B cell (primary cell): ENCODE measurements around the gene TFRC. TPM values are rescaled to one million over a fixed set of nuclear protein-coding genes. Genes with fewer than 3 reads are reported as not detected.

ENCODE experiments used
- ATAC-seq: fragments of 200-7000 bp; cut with Tn5 transposase; one replicate; pipeline ENCODE4 v1.10.0; 2021; ENCODE audit warnings: low read depth, mild to moderate bottlenecking, moderate number of reproducible peaks, moderate library complexity
- CTCF ChIA-PET: fragments of 350-600 bp; sonication (Branson Sonifier 250); formaldehyde crosslinking; loops from one replicate; lab custom pipeline; 2021; ENCODE audit warnings: antibody characterized with exemption, inconsistent platforms; lab: Charles Lee
- POLR2A ChIA-PET: fragments of 350-600 bp; sonication (Branson Sonifier 250); formaldehyde crosslinking; loops from one replicate; lab custom pipeline; 2021; ENCODE audit warnings: antibody characterized with exemption; lab: Charles Lee
- DNase-seq: peaks from one replicate; pipeline ENCODE4 v3.0.0; 2013
- H2AFZ ChIP-seq: 2 replicates; pipeline ENCODE4 v1.6.1; 2012; ENCODE audit warnings: mild to moderate bottlenecking, low read depth, low read length; ENCODE audit not compliant: insufficient read depth, poor library complexity, severe bottlenecking
- H3K27ac ChIP-seq, 2 donors: 1 replicate in 1 of 2; 2 replicates in 1 of 2; pipeline ENCODE4 v1.5.1; 2012 to 2013; ENCODE audit warnings: low read length in 2 of 2, mild to moderate bottlenecking in 2 of 2, moderate library complexity in 1 of 2
- H3K27me3 ChIP-seq, 4 experiments: fragments of 200-600 bp in 1 of 4; sonication (generic) in 1 of 4; replicated peaks in 1 of 4; 1 replicate in 2 of 4; 2 replicates in 2 of 4; pipeline versions ENCODE4 v1.6.1 to v1.7.0; 2013 to 2016; ENCODE audit warnings: low read length in 3 of 4, mild to moderate bottlenecking in 2 of 4, mixed read lengths in 1 of 4, moderate library complexity in 1 of 4; ENCODE audit not compliant: insufficient read depth in 4 of 4, control insufficient read depth in 3 of 4; ENCODE audit errors: control extremely low read depth in 1 of 4
- H3K36me3 ChIP-seq, 2 experiments: replicated peaks in 1 of 2; 1 replicate in 1 of 2; 2 replicates in 1 of 2; pipeline versions ENCODE4 v1.6.1 to v1.7.1; 2013; ENCODE audit warnings: low read length in 1 of 2; ENCODE audit not compliant: insufficient read depth in 2 of 2, control insufficient read depth in 1 of 2; ENCODE audit errors: control extremely low read depth in 1 of 2, extremely low read depth in 1 of 2
- H3K4me1 ChIP-seq, 2 donors: fragments of 200-600 bp in 1 of 2; sonication (generic) in 1 of 2; 1 replicate in 1 of 2; 2 replicates in 1 of 2; pipeline versions ENCODE4 v1.5.1 to v1.6.1; 2013 to 2017; ENCODE audit warnings: low read length in 2 of 2; ENCODE audit not compliant: control insufficient read depth in 2 of 2, insufficient read depth in 2 of 2
- H3K4me2 ChIP-seq: replicated peaks from 2 replicates; pipeline ENCODE3; 2012; ENCODE audit warnings: mild to moderate bottlenecking, low read depth, low read length; ENCODE audit not compliant: poor library complexity, severe bottlenecking
- H3K4me3 ChIP-seq, 5 experiments: fragments of 200-600 bp in 1 of 5; sonication (generic) in 1 of 5; 1 replicate in 3 of 5; 2 replicates in 2 of 5; pipeline versions ENCODE4 v1.5.1 to v1.7.0; 2011 to 2016; ENCODE audit warnings: low read length in 4 of 5, mild to moderate bottlenecking in 4 of 5, low read depth in 2 of 5, control low read depth in 1 of 5, moderate library complexity in 1 of 5; ENCODE audit not compliant: insufficient read depth in 1 of 5; ENCODE audit errors: control extremely low read depth in 1 of 5, extremely low read depth in 1 of 5
- H3K79me2 ChIP-seq: fragments of 200-600 bp; sonication (generic); one replicate; pipeline ENCODE4 v1.6.0; 2016; ENCODE audit warnings: low read length; ENCODE audit not compliant: control insufficient read depth, insufficient read depth
- H3K9ac ChIP-seq: fragments of 200-600 bp; sonication (generic); 2 replicates; pipeline ENCODE4 v1.6.1; 2017; ENCODE audit warnings: mild to moderate bottlenecking, low read length, moderate library complexity
- H3K9me3 ChIP-seq, 3 donors: one replicate each; pipeline versions ENCODE4 v1.6.1 to v1.7.1; 2013; ENCODE audit warnings: low read length in 2 of 3; ENCODE audit not compliant: control insufficient read depth in 2 of 3, insufficient read depth in 1 of 3; ENCODE audit errors: control extremely low read depth in 1 of 3
- H4K20me1 ChIP-seq: 2 replicates; pipeline ENCODE4 v1.6.0; 2012; ENCODE audit warnings: mild to moderate bottlenecking, low read length; ENCODE audit not compliant: insufficient read depth, control insufficient read depth, poor library complexity, severe bottlenecking
- H3K27ac Mint-ChIP-seq: one replicate; pipeline ENCODE4 v1.8.0; 2021; ENCODE audit warnings: mixed read lengths
- H3K27me3 Mint-ChIP-seq: one replicate; pipeline ENCODE4 v1.8.0; 2021; ENCODE audit warnings: mixed read lengths
- H3K4me1 Mint-ChIP-seq: one replicate; pipeline ENCODE4 v1.8.0; 2021; ENCODE audit warnings: mixed read lengths
- H3K4me3 Mint-ChIP-seq: one replicate; pipeline ENCODE4 v1.8.0; 2021; ENCODE audit warnings: mixed read lengths
- H3K9me3 Mint-ChIP-seq: one replicate; pipeline ENCODE4 v1.8.0; 2022; ENCODE audit warnings: mixed read lengths; ENCODE audit not compliant: insufficient read depth
- CTCF ChIP-seq: fragments of 200-600 bp; IDR thresholded peaks from one replicate; pipeline ENCODE4 v1.8.0; 2022; ENCODE audit warnings: antibody characterized with exemption, mild to moderate bottlenecking
- EZH2 ChIP-seq: IDR thresholded peaks from 2 replicates; pipeline ENCODE4 v1.6.1; 2012; ENCODE audit warnings: borderline replicate concordance, low read depth, mild to moderate bottlenecking, moderate library complexity, low read length; ENCODE audit not compliant: insufficient read depth, poor library complexity, severe bottlenecking
- WGBS: methylation state at CpG from one replicate; pipeline ENCODE4 v1.1.5; 2013; ENCODE audit warnings: missing lambda C conversion rate; ENCODE audit not compliant: insufficient coverage; 5-methylcytosine and 5-hydroxymethylcytosine counted together
- intact Hi-C: fragments of 100-400 bp; cut with micrococcal nuclease; formaldehyde crosslinking; loops from one replicate; pipeline ENCODE4 v1.10.0; 2022
- polyA plus RNA-seq: library from polyadenylated mRNA; depleted of rRNA; stranded (reverse); fragments of >200 nt; gene quantifications from 2 replicates; pipeline ENCODE4 v1.2.3, GENCODE V29; 2012
- total RNA-seq, 2 donors: library from RNA; stranded (reverse); fragments of 120-200 nt in 1 of 2; gene quantifications; 1 replicate in 1 of 2; 2 replicates in 1 of 2; pipeline versions ENCODE4 v1.2.3 to v1.2.4, GENCODE V29; 2013 to 2022

Gene TFRC
- total and polyA plus RNA-seq, 2 donors (not counting 1 experiment from before 2014, with no cell fraction given): 41.7 to 104 TPM

- no peaks in the 10 kb centered on the region for H3K27me3 ChIP-seq
- Mint-ChIP-seq H3K27ac (peak overlapping the region; percentile 71), H3K27me3 (no peaks in the 10 kb centered on the region), H3K4me1 (peaks cover 45% of the 10 kb centered on the region), H3K9me3 (no peaks in the 10 kb centered on the region), H3K4me3 (peak overlapping the region; percentile 57)
- ChIA-PET CTCF (interaction anchor here (1.0 to 1.4 kb wide), 2 partner anchors 47 to 76 kb away, joined by 3 to 4 read pairs; no protein-coding TSS in a partner anchor), POLR2A (no interaction called here)
- no peaks in the 10 kb centered on the region for H3K36me3 ChIP-seq
- no peaks in the 10 kb centered on the region for H3K79me2 ChIP-seq
- H4K20me1 ChIP-seq: no peaks in the 10 kb centered on the region
- peaks cover 56 to 63% of the 10 kb centered on the region in 2 donors for H3K4me1 ChIP-seq
- intact Hi-C loops: no loop called here
- H3K9ac ChIP-seq: no peak overlapping the region
- H3K4me2 ChIP-seq: peak overlapping the region; percentile 43
- no peak overlapping the region for H3K4me3 ChIP-seq
- DNase-seq (peak; percentile 34), ATAC-seq (no peak)
- 35% methylated on average over 14 of the region's 14 CpGs for WGBS
- H3K27ac ChIP-seq: no peak overlapping the region
- TF ChIP-seq EZH2: no peak
- H2AFZ ChIP-seq: peak overlapping the region; percentile 40
- H3K9me3 ChIP-seq: no peaks in the 10 kb centered on the region
These were observed 38.5 kb upstream of the TFRC start for GRCh38 chr3:196120291-196120951.

GRCh38 chr3:196117809-196118208 is 35.9 kb upstream of the TFRC start:
- Mint-ChIP-seq H3K27me3 (no peaks in the 10 kb centered on the region), H3K4me3 (peak overlapping the region; percentile 43), H3K4me1 (peaks cover 54% of the 10 kb centered on the region), H3K9me3 (no peaks in the 10 kb centered on the region), H3K27ac (peak overlapping the region; percentile 84)
- Histone ChIP-seq H3K4me3 (peak overlapping the region in 1 of 5 experiments; percentile 21), H3K79me2 (no peaks in the 10 kb centered on the region), H3K4me2 (peak overlapping the region; percentile 66), H3K27ac (peak overlapping the region; percentile 79 to 90), H3K36me3 (no peaks in the 10 kb centered on the region), H3K27me3 (no peaks in the 10 kb centered on the region), H2AFZ (peak overlapping the region; percentile 65), H3K9ac (peak overlapping the region; percentile 28), H3K4me1 (peaks cover 67 to 77% of the 10 kb centered on the region in 2 donors), H3K9me3 (no peaks in the 10 kb centered on the region), H4K20me1 (no peaks in the 10 kb centered on the region)
- intact Hi-C loops: loop anchor here (5.0 kb wide), 2 partner anchors 39 to 64 kb away; no protein-coding TSS in a partner anchor
- ATAC-seq (no peak), DNase-seq (peak; percentile 48)
- 0% methylated on average over 1 of the region's 6 CpGs for WGBS
- ChIA-PET CTCF (interaction anchor here (1.4 to 2.9 kb wide), 4 partner anchors 29 to 86 kb away, joined by 3 to 18 read pairs (median 6); no protein-coding TSS in a partner anchor), POLR2A (interaction anchor here (0.7 to 1.5 kb wide), 3 partner anchors 37 to 1615 kb away, joined by 4 to 6 read pairs (median 5); no protein-coding TSS in a partner anchor)
- no peak for TF ChIP-seq EZH2
- no peak for TF ChIP-seq CTCF
